ENCODE measurements around the gene MRPL43. TPM values are rescaled to one million over a fixed set of nuclear protein-coding genes. Genes with fewer than 3 reads are reported as not detected.

MRPL43 gene
- total and polyA plus RNA-seq, 10 of the 15 experiments (the other 5 are each of a cell fraction or from before 2014, with no cell fraction given), result 16.6 to 108 (median 65.1) TPM

DNA sequence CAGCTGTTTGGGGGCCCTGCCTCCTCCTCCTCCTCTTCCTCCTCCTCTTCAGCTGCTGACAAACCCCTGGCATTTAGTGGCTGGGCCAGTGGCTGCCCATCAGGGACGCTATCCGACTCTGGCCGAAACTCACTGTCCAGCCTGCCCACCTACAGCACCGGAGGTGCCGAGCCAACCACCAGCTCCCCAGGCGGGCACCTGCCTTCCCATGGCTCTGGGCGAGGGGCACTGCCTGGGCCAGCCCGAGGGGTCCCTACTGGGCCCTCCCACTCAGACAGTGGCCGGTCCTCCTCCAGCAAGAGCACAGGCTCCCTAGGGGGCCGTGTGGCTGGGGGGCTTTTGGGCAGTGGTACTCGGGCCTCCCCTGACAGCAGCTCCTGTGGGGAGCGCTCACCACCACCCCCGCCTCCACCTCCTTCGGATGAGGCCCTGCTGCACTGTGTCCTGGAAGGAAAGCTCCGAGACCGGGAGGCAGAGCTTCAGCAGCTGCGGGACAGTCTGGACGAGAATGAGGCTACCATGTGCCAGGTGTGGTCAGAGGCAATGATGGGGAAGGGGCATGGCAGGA lies 16.4 kb upstream of the MRPL43 start (continued):
- TF ChIP-seq HCFC1 (IDR thresholded peaks at IDR 0.05; ENCODE audit: low read length) (no peak), GATAD2B (conservative IDR thresholded peaks at IDR 0.05; ENCODE audit: low read depth) (no peak), RUNX3 (IDR thresholded peaks at IDR 0.05; ENCODE audit: low read length) (no peak), RAD21 (IDR thresholded peaks at IDR 0.05; ENCODE audit: insufficient read depth, low read depth, low read length) (no peak)

DNA sequence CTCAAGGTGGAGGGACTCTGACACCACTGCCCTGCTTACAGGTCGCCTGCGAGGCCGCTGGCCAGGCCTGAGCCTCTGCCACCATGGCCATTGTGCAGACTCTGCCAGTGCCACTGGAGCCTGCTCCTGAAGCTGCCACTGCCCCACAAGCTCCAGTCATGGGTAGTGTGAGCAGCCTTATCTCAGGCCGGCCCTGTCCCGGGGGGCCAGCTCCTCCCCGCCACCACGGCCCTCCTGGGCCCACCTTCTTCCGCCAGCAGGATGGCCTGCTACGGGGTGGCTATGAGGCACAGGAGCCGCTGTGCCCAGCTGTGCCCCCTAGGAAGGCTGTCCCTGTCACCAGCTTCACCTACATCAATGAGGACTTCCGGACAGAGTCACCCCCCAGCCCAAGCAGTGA lies 15.2 kb upstream of the MRPL43 start:
- RAD21 ChIA-PET (ENCODE audit: unreplicated experiment), result no interaction called here
- SMC1A ChIA-PET (ENCODE audit: uncharacterized antibody, unreplicated experiment), result interaction anchor here (1.7 kb wide), 1 partner anchor 12 kb away, joined by 4 read pairs; no protein-coding TSS in a partner anchor

More for the DNA sequence above, 15.2 kb upstream of the MRPL43 start:
- CTCF ChIA-PET, result interaction anchor here (1.4 to 3.7 kb wide), 3 partner anchors 9 to 65 kb away, joined by 3 to 21 read pairs (median 5); no protein-coding TSS in a partner anchor
- intact Hi-C loops (cut with micrococcal nuclease; ENCODE audit: unreplicated experiment), result no loop called here
- no peak for FAIRE-seq
- peaks cover 10% of the 10 kb centered on the region for H3K79me2 ChIP-seq (ENCODE audit: control insufficient read depth, insufficient read depth, low read length)
- no peak overlapping the region for H3K4me3 ChIP-seq
- DNase-seq (ENCODE audit: low read depth, low spot score), result no peak
- no peak overlapping the region for H3K4me2 ChIP-seq (ENCODE audit: control insufficient read depth, insufficient read depth)
- no peak overlapping the region for H2AFZ ChIP-seq (ENCODE audit: control insufficient read depth, low read depth, low read length)
- BruUV-seq (replicated peaks), result no TSS peak
- no peak overlapping the region for H3K27ac ChIP-seq (ENCODE audit: control insufficient read depth, insufficient read depth)
- no peak for ATAC-seq
- H4K20me1 ChIP-seq (ENCODE audit: control insufficient read depth, insufficient read depth), result no peaks in the 10 kb centered on the region
- POLR2A ChIA-PET, result interaction anchor here (0.6 kb wide), 1 partner anchor 579 kb away, joined by 4 read pairs; no protein-coding TSS in a partner anchor
- in situ Hi-C loops (cut with MboI), result no loop called here
- no peaks in the 10 kb centered on the region for H3K9me3 ChIP-seq (replicated peaks; ENCODE audit: control insufficient read depth, insufficient read depth, low read length)
- peaks cover 0 to 2% of the 10 kb centered on the region in 2 experiments; a peak in 3 of 4 replicates for H3K36me3 ChIP-seq (ENCODE audit: control insufficient read depth in 2 of 2, insufficient read depth in 2 of 2, low read length in 1 of 2)
- no peak for TF ChIP-seq ZBED1 (IDR thresholded peaks at IDR 0.05; ENCODE audit: borderline replicate concordance)
- no peak for TF ChIP-seq GABPA (IDR thresholded peaks at IDR 0.05; ENCODE audit: low read depth)
- no peak for TF ChIP-seq KDM1A (IDR thresholded peaks at IDR 0.05; ENCODE audit: borderline replicate concordance)
- no peak for TF ChIP-seq MXI1 (IDR thresholded peaks at IDR 0.05; ENCODE audit: low read depth, low read length)
- TF ChIP-seq, protein P1, sequence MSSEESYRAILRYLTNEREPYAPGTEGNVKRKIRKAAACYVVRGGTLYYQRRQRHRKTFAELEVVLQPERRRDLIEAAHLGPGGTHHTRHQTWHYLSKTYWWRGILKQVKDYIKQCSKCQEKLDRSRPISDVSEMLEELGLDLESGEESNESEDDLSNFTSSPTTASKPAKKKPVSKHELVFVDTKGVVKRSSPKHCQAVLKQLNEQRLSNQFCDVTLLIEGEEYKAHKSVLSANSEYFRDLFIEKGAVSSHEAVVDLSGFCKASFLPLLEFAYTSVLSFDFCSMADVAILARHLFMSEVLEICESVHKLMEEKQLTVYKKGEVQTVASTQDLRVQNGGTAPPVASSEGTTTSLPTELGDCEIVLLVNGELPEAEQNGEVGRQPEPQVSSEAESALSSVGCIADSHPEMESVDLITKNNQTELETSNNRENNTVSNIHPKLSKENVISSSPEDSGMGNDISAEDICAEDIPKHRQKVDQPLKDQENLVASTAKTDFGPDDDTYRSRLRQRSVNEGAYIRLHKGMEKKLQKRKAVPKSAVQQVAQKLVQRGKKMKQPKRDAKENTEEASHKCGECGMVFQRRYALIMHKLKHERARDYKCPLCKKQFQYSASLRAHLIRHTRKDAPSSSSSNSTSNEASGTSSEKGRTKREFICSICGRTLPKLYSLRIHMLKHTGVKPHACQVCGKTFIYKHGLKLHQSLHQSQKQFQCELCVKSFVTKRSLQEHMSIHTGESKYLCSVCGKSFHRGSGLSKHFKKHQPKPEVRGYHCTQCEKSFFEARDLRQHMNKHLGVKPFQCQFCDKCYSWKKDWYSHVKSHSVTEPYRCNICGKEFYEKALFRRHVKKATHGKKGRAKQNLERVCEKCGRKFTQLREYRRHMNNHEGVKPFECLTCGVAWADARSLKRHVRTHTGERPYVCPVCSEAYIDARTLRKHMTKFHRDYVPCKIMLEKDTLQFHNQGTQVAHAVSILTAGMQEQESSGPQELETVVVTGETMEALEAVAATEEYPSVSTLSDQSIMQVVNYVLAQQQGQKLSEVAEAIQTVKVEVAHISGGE (CRISPR knock-in tag; IDR thresholded peaks at IDR 0.05), result no peak
- no peak for TF ChIP-seq WRNIP1 (IDR thresholded peaks at IDR 0.05; ENCODE audit: borderline replicate concordance, low read depth, low read length)
- 96% methylated on average over 11 of the region's 11 CpGs for WGBS (ENCODE audit: insufficient coverage, insufficient replicate concordance, low lambda C conversion rate, missing lambda C conversion rate)
- H3K9ac ChIP-seq (ENCODE audit: control insufficient read depth, insufficient read depth, low read length), result no peak overlapping the region
- no peaks in the 10 kb centered on the region for H3K27me3 ChIP-seq (replicated peaks in 1 of 2; ENCODE audit: control insufficient read depth in 2 of 2, insufficient read depth in 2 of 2, low read length in 1 of 2)
- H3K4me1 ChIP-seq (ENCODE audit: control insufficient read depth, insufficient read depth, low read length), result peaks cover 10% of the 10 kb centered on the region

Measured in GM12878 (cell line).